Measurements from ENCODE around the gene MSRB3.

GRCh38 chr12:65372574-65372973, 94.1 kb downstream of the MSRB3 start:
- TF ChIP-seq, protein P1, sequence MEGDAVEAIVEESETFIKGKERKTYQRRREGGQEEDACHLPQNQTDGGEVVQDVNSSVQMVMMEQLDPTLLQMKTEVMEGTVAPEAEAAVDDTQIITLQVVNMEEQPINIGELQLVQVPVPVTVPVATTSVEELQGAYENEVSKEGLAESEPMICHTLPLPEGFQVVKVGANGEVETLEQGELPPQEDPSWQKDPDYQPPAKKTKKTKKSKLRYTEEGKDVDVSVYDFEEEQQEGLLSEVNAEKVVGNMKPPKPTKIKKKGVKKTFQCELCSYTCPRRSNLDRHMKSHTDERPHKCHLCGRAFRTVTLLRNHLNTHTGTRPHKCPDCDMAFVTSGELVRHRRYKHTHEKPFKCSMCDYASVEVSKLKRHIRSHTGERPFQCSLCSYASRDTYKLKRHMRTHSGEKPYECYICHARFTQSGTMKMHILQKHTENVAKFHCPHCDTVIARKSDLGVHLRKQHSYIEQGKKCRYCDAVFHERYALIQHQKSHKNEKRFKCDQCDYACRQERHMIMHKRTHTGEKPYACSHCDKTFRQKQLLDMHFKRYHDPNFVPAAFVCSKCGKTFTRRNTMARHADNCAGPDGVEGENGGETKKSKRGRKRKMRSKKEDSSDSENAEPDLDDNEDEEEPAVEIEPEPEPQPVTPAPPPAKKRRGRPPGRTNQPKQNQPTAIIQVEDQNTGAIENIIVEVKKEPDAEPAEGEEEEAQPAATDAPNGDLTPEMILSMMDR (IDR thresholded peaks at IDR 0.05): no peak
- TF ChIP-seq POLR2A (IDR thresholded peaks at IDR 0.05): no peak
- TF ChIP-seq POLR2AphosphoS5 (IDR thresholded peaks at IDR 0.05): no peak
- TF ChIP-seq EP300 (IDR thresholded peaks at IDR 0.05): no peak

Measured in gastroesophageal sphincter (tissue), 3 donors.